HepG2 (cell line): ENCODE data around the gene ULBP2. TPM values are rescaled to one million over a fixed set of nuclear protein-coding genes. Genes with fewer than 3 reads are reported as not detected.

Experiments used
- BHLHE40 ChIP-seq: IDR thresholded peaks from 2 replicates; pipeline ENCODE4 v1.6.1; 2011; ENCODE audit warnings: low read length, improper control_type of control experiment
- CBFB ChIP-seq: sonication (generic); formaldehyde crosslinking; IDR thresholded peaks from 2 replicates; pipeline ENCODE4 v1.4.0; 2020; ENCODE audit warnings: missing genetic modification reagents
- DNMT3B ChIP-seq: conservative IDR thresholded peaks from 2 replicates; pipeline ENCODE4 v1.6.1; 2016; ENCODE audit warnings: missing biosample characterization, control low read depth
- HCFC1 ChIP-seq: fragments of 150-350 bp; IDR thresholded peaks from 2 replicates; pipeline ENCODE4 v1.6.1; 2014; ENCODE audit warnings: low read depth, low read length
- HOXA7 ChIP-seq: sonication (generic); formaldehyde crosslinking; IDR thresholded peaks from 2 replicates; pipeline ENCODE4 v1.8.1; 2022; ENCODE audit warnings: mild to moderate bottlenecking, missing genetic modification reagents, moderate library complexity
- POGZ ChIP-seq: sonication (generic); formaldehyde crosslinking; IDR thresholded peaks from 2 replicates; pipeline ENCODE4 v1.4.0; 2020; ENCODE audit warnings: mild to moderate bottlenecking, missing genetic modification reagents
- PPARG ChIP-seq: conservative IDR thresholded peaks from 2 replicates; pipeline ENCODE4 v1.6.1; 2016; ENCODE audit warnings: missing biosample characterization, missing genetic modification reagents
- PRDM10 ChIP-seq: sonication (generic); formaldehyde crosslinking; IDR thresholded peaks from 2 replicates; pipeline ENCODE4 v1.4.0; 2020; ENCODE audit warnings: low read depth, missing genetic modification reagents
- REPIN1 ChIP-seq: sonication (generic); formaldehyde crosslinking; IDR thresholded peaks from 2 replicates; pipeline ENCODE4 v1.8.0; 2022; ENCODE audit warnings: missing genetic modification reagents, low read depth, mild to moderate bottlenecking, borderline replicate concordance
- SIX1 ChIP-seq: sonication (generic); formaldehyde crosslinking; IDR thresholded peaks from 2 replicates; pipeline ENCODE4 v1.4.0; 2020; ENCODE audit warnings: missing genetic modification reagents, borderline replicate concordance
- ZFX ChIP-seq: sonication (generic); formaldehyde crosslinking; IDR thresholded peaks from 2 replicates; pipeline ENCODE4 v1.4.0; 2020; ENCODE audit warnings: mild to moderate bottlenecking, low read depth, missing genetic modification reagents, moderate library complexity
- ZNF275 ChIP-seq: sonication (generic); formaldehyde crosslinking; IDR thresholded peaks from 2 replicates; pipeline ENCODE4 v1.8.0; 2022; ENCODE audit warnings: missing genetic modification reagents, mild to moderate bottlenecking, inconsistent platforms, borderline replicate concordance
- ZNF550 ChIP-seq: sonication (generic); formaldehyde crosslinking; IDR thresholded peaks from 2 replicates; pipeline ENCODE4 v1.4.0; 2020; ENCODE audit warnings: mild to moderate bottlenecking, missing genetic modification reagents, borderline replicate concordance
- ZNF562 ChIP-seq: sonication (generic); formaldehyde crosslinking; IDR thresholded peaks from 2 replicates; pipeline ENCODE4 v1.8.0; 2022; ENCODE audit warnings: missing genetic modification reagents, borderline replicate concordance
- polyA plus RNA-seq, 8 experiments: library from polyadenylated mRNA; depleted of rRNA in 3 of 8; stranded (reverse) in 7 of 8; unstranded in 1 of 8; fragments of >200 nt; fragmentation: Illumina TruSeq in 4 of 8; extraction: Trizol in 4 of 8; gene quantifications; 2 replicates each; pipeline versions ENCODE4 v1.2.1 to v1.2.3, GENCODE V29; 2011 to 2016; ENCODE audit warnings: low read depth in 4 of 8, missing spikeins in 1 of 8, mixed read lengths in 1 of 8; ENCODE audit not compliant: insufficient read depth in 1 of 8
- total RNA-seq, 5 experiments: library from RNA; depleted of rRNA; stranded (reverse); fragments of >200 nt; fragmentation: Illumina TruSeq; extraction: Trizol; gene quantifications; 2 replicates each; pipeline ENCODE4 v1.2.3, GENCODE V29; 2016; ENCODE audit warnings: low read depth in 1 of 5
- TF ChIP-seq, protein P1 (sequence below): sonication (generic); formaldehyde crosslinking; IDR thresholded peaks from 2 replicates; pipeline ENCODE4 v1.9.0; 2021; ENCODE audit warnings: mild to moderate bottlenecking, missing genetic modification reagents
- TF ChIP-seq, protein P2 (sequence below): sonication (generic); formaldehyde crosslinking; IDR thresholded peaks from 2 replicates; pipeline ENCODE4 v1.5.0; 2020; ENCODE audit warnings: missing genetic modification reagents

Gene ULBP2
- total and polyA plus RNA-seq, 2 of the 13 experiments (the other 11 are each of a cell fraction or from before 2014, with no cell fraction given), result not detected

- TF ChIP-seq ZNF550 (CRISPR knock-in tag), result no peak
- TF ChIP-seq, protein P1, sequence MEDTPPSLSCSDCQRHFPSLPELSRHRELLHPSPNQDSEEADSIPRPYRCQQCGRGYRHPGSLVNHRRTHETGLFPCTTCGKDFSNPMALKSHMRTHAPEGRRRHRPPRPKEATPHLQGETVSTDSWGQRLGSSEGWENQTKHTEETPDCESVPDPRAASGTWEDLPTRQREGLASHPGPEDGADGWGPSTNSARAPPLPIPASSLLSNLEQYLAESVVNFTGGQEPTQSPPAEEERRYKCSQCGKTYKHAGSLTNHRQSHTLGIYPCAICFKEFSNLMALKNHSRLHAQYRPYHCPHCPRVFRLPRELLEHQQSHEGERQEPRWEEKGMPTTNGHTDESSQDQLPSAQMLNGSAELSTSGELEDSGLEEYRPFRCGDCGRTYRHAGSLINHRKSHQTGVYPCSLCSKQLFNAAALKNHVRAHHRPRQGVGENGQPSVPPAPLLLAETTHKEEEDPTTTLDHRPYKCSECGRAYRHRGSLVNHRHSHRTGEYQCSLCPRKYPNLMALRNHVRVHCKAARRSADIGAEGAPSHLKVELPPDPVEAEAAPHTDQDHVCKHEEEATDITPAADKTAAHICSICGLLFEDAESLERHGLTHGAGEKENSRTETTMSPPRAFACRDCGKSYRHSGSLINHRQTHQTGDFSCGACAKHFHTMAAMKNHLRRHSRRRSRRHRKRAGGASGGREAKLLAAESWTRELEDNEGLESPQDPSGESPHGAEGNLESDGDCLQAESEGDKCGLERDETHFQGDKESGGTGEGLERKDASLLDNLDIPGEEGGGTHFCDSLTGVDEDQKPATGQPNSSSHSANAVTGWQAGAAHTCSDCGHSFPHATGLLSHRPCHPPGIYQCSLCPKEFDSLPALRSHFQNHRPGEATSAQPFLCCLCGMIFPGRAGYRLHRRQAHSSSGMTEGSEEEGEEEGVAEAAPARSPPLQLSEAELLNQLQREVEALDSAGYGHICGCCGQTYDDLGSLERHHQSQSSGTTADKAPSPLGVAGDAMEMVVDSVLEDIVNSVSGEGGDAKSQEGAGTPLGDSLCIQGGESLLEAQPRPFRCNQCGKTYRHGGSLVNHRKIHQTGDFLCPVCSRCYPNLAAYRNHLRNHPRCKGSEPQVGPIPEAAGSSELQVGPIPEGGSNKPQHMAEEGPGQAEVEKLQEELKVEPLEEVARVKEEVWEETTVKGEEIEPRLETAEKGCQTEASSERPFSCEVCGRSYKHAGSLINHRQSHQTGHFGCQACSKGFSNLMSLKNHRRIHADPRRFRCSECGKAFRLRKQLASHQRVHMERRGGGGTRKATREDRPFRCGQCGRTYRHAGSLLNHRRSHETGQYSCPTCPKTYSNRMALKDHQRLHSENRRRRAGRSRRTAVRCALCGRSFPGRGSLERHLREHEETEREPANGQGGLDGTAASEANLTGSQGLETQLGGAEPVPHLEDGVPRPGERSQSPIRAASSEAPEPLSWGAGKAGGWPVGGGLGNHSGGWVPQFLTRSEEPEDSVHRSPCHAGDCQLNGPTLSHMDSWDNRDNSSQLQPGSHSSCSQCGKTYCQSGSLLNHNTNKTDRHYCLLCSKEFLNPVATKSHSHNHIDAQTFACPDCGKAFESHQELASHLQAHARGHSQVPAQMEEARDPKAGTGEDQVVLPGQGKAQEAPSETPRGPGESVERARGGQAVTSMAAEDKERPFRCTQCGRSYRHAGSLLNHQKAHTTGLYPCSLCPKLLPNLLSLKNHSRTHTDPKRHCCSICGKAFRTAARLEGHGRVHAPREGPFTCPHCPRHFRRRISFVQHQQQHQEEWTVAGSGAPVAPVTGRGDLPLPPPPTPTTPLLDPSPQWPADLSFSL (CRISPR knock-in tag), result no peak
- TF ChIP-seq HOXA7, result no peak
- TF ChIP-seq REPIN1 (CRISPR knock-in tag), result peak; percentile 92
- peak; percentile 79 for TF ChIP-seq ZFX (CRISPR knock-in tag)
- TF ChIP-seq POGZ, result no peak
- peak; percentile 80 for TF ChIP-seq PRDM10
- TF ChIP-seq HCFC1, result no peak
- TF ChIP-seq, protein P2, sequence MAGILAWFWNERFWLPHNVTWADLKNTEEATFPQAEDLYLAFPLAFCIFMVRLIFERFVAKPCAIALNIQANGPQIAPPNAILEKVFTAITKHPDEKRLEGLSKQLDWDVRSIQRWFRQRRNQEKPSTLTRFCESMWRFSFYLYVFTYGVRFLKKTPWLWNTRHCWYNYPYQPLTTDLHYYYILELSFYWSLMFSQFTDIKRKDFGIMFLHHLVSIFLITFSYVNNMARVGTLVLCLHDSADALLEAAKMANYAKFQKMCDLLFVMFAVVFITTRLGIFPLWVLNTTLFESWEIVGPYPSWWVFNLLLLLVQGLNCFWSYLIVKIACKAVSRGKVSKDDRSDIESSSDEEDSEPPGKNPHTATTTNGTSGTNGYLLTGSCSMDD (CRISPR knock-in tag), result no peak
- no peak for TF ChIP-seq CBFB (CRISPR knock-in tag)
- TF ChIP-seq ZNF275, result 0 out of 2 replicates have a peak, but pooled peaks have one; percentile 37
- TF ChIP-seq PPARG (CRISPR knock-in tag), result no peak
- no peak for TF ChIP-seq BHLHE40
- TF ChIP-seq ZNF562 (CRISPR knock-in tag), result no peak
- TF ChIP-seq DNMT3B, result peak; percentile 75; the same call in 1 of the 2 replicates
- TF ChIP-seq SIX1 (CRISPR knock-in tag), result no peak; the same call in 1 of the 2 replicates
These were observed 15.6 kb upstream of the ULBP2 start (continued) for GRCh38 chr6:149925974-149926777.
